DOHH2 (cell line): Measurements from ENCODE around the gene DSG2.

ENCODE experiments used
- H3F3A ChIP-seq: fragments of 200-600 bp; sonication (generic), shearing (Covaris generic); 2 replicates; pipeline ENCODE4 v1.6.0; 2016; ENCODE audit warnings: antibody characterized with exemption, mild to moderate bottlenecking; ENCODE audit not compliant: control insufficient read depth, insufficient read depth
- H3K27ac ChIP-seq: fragments of 200-600 bp; sonication (generic); 2 replicates; pipeline ENCODE4 v1.5.1; 2014; ENCODE audit warnings: low read depth, mild to moderate bottlenecking, low read length, moderate library complexity
- H3K27me3 ChIP-seq: fragments of 200-600 bp; sonication (generic); 2 replicates; pipeline ENCODE4 v1.6.1; 2014; ENCODE audit warnings: mild to moderate bottlenecking, low read length, mixed read lengths; ENCODE audit not compliant: control insufficient read depth
- H3K36me3 ChIP-seq: fragments of 200-600 bp; sonication (generic); 2 replicates; pipeline ENCODE4 v1.6.1; 2014; ENCODE audit warnings: mild to moderate bottlenecking, low read length, moderate library complexity, mixed read lengths; ENCODE audit not compliant: control insufficient read depth
- H3K4me1 ChIP-seq: fragments of 200-600 bp; sonication (generic); 2 replicates; pipeline ENCODE4 v1.6.1; 2014; ENCODE audit warnings: mild to moderate bottlenecking, low read length, mixed read lengths; ENCODE audit not compliant: control insufficient read depth
- H3K4me2 ChIP-seq: fragments of 200-600 bp; sonication (generic); 2 replicates; pipeline ENCODE4 v1.6.0; 2014; ENCODE audit warnings: mild to moderate bottlenecking, low read length, moderate library complexity
- H3K4me3 ChIP-seq: fragments of 200-600 bp; sonication (generic); 2 replicates; pipeline ENCODE4 v1.5.1; 2014; ENCODE audit warnings: mild to moderate bottlenecking, low read length, mixed read lengths
- H3K79me2 ChIP-seq: fragments of 200-600 bp; sonication (generic); 2 replicates; pipeline ENCODE4 v1.6.1; 2014; ENCODE audit warnings: mild to moderate bottlenecking, low read length, mixed read lengths; ENCODE audit not compliant: control insufficient read depth
- H3K9me2 ChIP-seq: fragments of 200-600 bp; sonication (generic); replicated peaks from 2 replicates; pipeline ENCODE4 v1.6.1; 2014; ENCODE audit warnings: mild to moderate bottlenecking, low read length, mixed read lengths; ENCODE audit not compliant: control insufficient read depth
- H3K9me3 ChIP-seq: fragments of 200-600 bp; sonication (generic); 2 replicates; pipeline ENCODE4 v1.6.1; 2014; ENCODE audit warnings: antibody characterized with exemption, low read length, mixed read lengths; ENCODE audit not compliant: control insufficient read depth, insufficient read depth
- H4K20me1 ChIP-seq: fragments of 200-600 bp; sonication (generic); 2 replicates; pipeline ENCODE4 v1.6.0; 2014; ENCODE audit warnings: low read depth, mild to moderate bottlenecking, antibody characterized with exemption, low read length, moderate library complexity; ENCODE audit not compliant: control insufficient read depth, insufficient read depth
- EZH2phosphoT487 ChIP-seq: fragments of 200-600 bp; sonication (generic); IDR thresholded peaks from 2 replicates; pipeline ENCODE4 v1.6.1; 2017; ENCODE audit warnings: borderline replicate concordance, mild to moderate bottlenecking, antibody characterized with exemption, low read length, moderate library complexity, mixed read lengths
- TF ChIP-seq, protein P1 (sequence below): fragments of 200-600 bp; sonication (generic); IDR thresholded peaks from one replicate; pipeline ENCODE4 v1.5.1; 2014; ENCODE audit warnings: antibody characterized with exemption, mild to moderate bottlenecking, low read depth, low read length; ENCODE audit not compliant: poor library complexity, severe bottlenecking

The DSG2 gene

DNA sequence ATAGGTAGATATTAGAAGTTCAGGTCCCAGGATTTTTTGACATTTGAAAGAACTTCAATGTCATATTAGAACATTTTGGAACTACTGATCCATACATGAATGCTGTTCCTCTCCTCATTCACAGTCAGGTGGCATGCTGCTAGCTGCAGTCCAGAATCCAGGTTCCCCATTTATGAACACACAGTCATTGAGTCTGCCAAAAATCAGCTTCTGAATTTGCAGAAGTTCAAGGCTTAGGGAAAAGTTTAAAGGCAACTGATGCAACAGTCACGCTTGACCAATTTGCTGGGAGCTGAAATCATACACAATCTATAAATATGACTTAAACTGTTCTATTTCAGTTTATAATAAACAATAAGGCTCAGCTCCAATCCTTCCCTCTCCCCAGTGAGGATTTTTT lies 76.4 kb downstream of the DSG2 start:
- Histone ChIP-seq H3K9me2 (no peaks in the 10 kb centered on the region), H3K79me2 (no peaks in the 10 kb centered on the region), H3K27ac (no peak overlapping the region), H3K36me3 (no peaks in the 10 kb centered on the region), H3K9me3 (no peaks in the 10 kb centered on the region), H3F3A (no peaks in the 10 kb centered on the region), H3K4me1 (peaks cover 16% of the 10 kb centered on the region), H3K27me3 (no peaks in the 10 kb centered on the region), H3K4me2 (no peak overlapping the region), H3K4me3 (no peak overlapping the region), H4K20me1 (no peaks in the 10 kb centered on the region)
- TF ChIP-seq EZH2phosphoT487, result no peak
- TF ChIP-seq, protein P1, sequence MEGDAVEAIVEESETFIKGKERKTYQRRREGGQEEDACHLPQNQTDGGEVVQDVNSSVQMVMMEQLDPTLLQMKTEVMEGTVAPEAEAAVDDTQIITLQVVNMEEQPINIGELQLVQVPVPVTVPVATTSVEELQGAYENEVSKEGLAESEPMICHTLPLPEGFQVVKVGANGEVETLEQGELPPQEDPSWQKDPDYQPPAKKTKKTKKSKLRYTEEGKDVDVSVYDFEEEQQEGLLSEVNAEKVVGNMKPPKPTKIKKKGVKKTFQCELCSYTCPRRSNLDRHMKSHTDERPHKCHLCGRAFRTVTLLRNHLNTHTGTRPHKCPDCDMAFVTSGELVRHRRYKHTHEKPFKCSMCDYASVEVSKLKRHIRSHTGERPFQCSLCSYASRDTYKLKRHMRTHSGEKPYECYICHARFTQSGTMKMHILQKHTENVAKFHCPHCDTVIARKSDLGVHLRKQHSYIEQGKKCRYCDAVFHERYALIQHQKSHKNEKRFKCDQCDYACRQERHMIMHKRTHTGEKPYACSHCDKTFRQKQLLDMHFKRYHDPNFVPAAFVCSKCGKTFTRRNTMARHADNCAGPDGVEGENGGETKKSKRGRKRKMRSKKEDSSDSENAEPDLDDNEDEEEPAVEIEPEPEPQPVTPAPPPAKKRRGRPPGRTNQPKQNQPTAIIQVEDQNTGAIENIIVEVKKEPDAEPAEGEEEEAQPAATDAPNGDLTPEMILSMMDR, result no peak

DNA sequence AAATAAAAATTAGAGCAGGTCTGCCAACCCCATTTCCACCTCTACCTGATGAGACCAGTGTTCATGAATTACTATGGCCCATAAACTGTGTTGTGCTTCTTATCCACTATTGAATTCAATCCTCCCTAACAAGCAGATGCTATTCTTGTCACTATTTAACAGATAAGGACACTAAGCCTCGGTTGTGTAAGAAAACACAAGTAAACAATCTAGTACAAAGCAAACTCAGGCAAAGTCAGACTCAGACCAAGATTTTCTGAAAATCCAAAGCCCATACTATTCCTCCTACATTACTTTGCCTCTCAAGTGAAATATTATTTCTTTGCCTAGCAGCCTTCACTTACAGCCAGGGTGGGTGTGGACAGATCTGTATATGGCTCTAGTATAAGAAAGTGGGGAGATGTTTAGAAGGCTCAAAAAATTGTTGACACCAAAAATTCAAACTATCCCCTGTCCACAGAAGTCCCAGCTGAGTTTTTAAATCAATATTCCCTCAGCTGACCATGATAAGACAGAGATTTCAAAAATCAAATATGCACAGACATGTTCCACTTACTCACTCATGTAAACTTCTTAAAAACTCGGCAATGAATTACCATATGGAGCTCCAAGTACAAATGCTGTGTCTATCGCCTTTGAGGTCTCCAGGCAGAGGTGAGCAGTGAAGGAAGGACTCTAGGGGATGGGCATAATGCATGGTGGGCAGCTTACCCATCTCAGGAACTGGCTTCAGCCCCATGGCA lies 77.7 kb downstream of the DSG2 start:
- Histone ChIP-seq H3K9me2 (no peaks in the 10 kb centered on the region), H3K4me3 (no peak overlapping the region), H3K4me2 (no peak overlapping the region), H3K4me1 (peaks cover 16% of the 10 kb centered on the region), H3K27ac (no peak overlapping the region), H3K27me3 (no peaks in the 10 kb centered on the region), H3K79me2 (no peaks in the 10 kb centered on the region), H3K9me3 (no peaks in the 10 kb centered on the region), H4K20me1 (no peaks in the 10 kb centered on the region), H3K36me3 (no peaks in the 10 kb centered on the region), H3F3A (no peaks in the 10 kb centered on the region)
- TF ChIP-seq EZH2phosphoT487, result no peak
- TF ChIP-seq, protein P1, result no peak

DNA sequence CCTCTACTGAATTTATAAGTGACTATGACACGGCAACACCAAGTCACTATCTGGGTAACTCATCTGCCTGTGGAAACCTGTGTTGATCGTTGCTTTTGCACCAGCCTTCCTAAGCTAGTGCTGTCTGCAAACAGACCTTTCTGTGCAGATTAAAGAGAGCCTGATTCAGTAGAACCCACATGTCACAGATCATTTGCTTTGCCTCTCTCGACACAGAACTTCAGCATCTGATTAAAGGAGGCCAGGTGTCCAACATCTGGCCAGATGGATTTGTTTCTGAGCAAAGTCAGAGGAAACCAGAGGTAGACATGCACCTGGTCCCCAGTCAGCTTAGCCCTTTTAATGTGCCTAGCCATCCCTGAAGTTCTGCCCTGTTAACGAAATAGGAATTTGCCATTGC lies 78.7 kb downstream of the DSG2 start:
- 0 out of 2 replicates have a peak overlapping the region, but pooled peaks have one; percentile 9 for H3K4me2 ChIP-seq
- H3K27ac ChIP-seq, result no peak overlapping the region
- no peaks in the 10 kb centered on the region for H4K20me1 ChIP-seq
- H3K4me1 ChIP-seq, result peaks cover 16% of the 10 kb centered on the region
- H3F3A ChIP-seq, result no peaks in the 10 kb centered on the region
- H3K36me3 ChIP-seq, result no peaks in the 10 kb centered on the region
- H3K4me3 ChIP-seq, result no peak overlapping the region
- H3K9me2 ChIP-seq, result no peaks in the 10 kb centered on the region
- H3K9me3 ChIP-seq, result no peaks in the 10 kb centered on the region
- no peak for TF ChIP-seq EZH2phosphoT487
- TF ChIP-seq, protein P1, result no peak
- H3K79me2 ChIP-seq, result no peaks in the 10 kb centered on the region
- H3K27me3 ChIP-seq, result no peaks in the 10 kb centered on the region
